ENCODE results near the gene AFG1L. TPM values are rescaled to one million over a fixed set of nuclear protein-coding genes. Genes with fewer than 3 reads are reported as not detected.
"Not testable (repeated sequence)": the region's sequence is repeated elsewhere in the genome, so short reads cannot be mapped to it uniquely, and the experiment has no call there.

AFG1L gene
- total RNA-seq, 1 experiment from 2014 or later, result 7.9 TPM

GRCh38 chr6:108531332-108531731, 236.5 kb downstream of the AFG1L start:
- ChIA-PET CTCF (interaction anchor here (1.3 kb wide), 1 partner anchor 12 kb away, joined by 3 read pairs; no protein-coding TSS in a partner anchor), POLR2A (no interaction called here)
- TF ChIP-seq KAT7 (CRISPR knock-in tag; IDR thresholded peaks at IDR 0.05; ENCODE audit: borderline replicate concordance), result no peak
- Mint-ChIP-seq H3K36me3 (no peaks in the 10 kb centered on the region), H3K4me3 (no peak overlapping the region), H3K27me3 (ENCODE audit: low read depth) (no peaks in the 10 kb centered on the region), H3K9me3 (no peaks in the 10 kb centered on the region), H3K27ac (no peak overlapping the region), H3K4me1 (no peaks in the 10 kb centered on the region)
- DNase-seq (ENCODE audit: low spot score) (no peak), ATAC-seq (peak; percentile 79)

DNA sequence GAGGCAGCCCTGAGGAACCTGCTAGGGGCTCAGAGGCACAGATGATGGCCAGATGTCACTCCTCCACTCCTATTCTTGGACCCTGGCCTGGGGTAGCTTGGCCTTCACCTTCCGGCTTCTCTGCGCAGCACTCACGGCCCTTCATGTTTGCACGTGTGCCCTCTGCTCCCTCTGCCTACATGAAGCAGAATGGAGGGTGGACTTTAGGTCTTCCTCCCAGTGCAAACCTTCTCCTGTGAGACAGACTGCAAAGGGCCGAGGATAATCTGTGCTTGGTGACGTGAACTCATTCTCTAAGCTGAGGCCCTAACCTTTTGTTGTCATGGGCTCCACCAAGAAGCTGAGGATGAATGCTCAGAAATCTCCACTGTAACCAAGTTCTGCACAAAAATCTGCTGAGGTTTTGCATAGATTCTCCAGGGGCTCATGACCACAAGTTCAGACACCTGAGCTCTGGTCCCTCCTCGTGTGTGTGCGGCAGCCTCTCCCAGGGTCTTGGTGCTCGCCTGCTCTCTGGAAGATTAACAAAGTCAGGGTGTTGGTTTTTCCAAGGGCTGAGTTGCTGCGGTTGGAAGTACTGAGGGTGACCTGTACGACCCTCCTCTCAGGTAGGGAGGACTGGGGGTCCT, 240.4 kb downstream of the AFG1L start:
- no peak for ATAC-seq
- Mint-ChIP-seq H3K36me3 (0 out of 2 replicates have a peak, but pooled peaks cover 4% of the 10 kb centered on the region), H3K4me3 (no peak overlapping the region)

GRCh38 chr6:108535920-108536535, 241.2 kb downstream of the AFG1L start:
- H3K36me3 Mint-ChIP-seq; H3K4me1 Mint-ChIP-seq; H3K27me3 Mint-ChIP-seq (ENCODE audit: low read depth); H3K27ac Mint-ChIP-seq; DNase-seq (ENCODE audit: low spot score); ATAC-seq; H3K4me3 Mint-ChIP-seq: not testable (repeated sequence)
- CTCF ChIA-PET, result interaction anchor here (0.6 to 1.4 kb wide), 4 partner anchors 21 to 357 kb away, joined by 3 to 4 read pairs (median 3); no protein-coding TSS in a partner anchor
- peaks cover 12% of the 10 kb centered on the region for H3K9me3 Mint-ChIP-seq
- POLR2A ChIA-PET, result interaction anchor here (1.1 kb wide), 1 partner anchor 153 kb away, joined by 3 read pairs; no protein-coding TSS in a partner anchor

More for the DNA sequence above, 240.4 kb downstream of the AFG1L start:
- ChIA-PET POLR2A (interaction anchor here (1.1 kb wide), 1 partner anchor 153 kb away, joined by 3 read pairs; no protein-coding TSS in a partner anchor), CTCF (interaction anchor here (0.6 to 1.4 kb wide), 3 partner anchors 21 to 358 kb away, joined by 3 to 4 read pairs (median 3); no protein-coding TSS in a partner anchor)
- Mint-ChIP-seq H3K9me3 (peaks cover 12% of the 10 kb centered on the region), H3K27ac (no peak overlapping the region), H3K4me1 (no peaks in the 10 kb centered on the region), H3K27me3 (ENCODE audit: low read depth) (no peaks in the 10 kb centered on the region)
- no peak for DNase-seq (ENCODE audit: low spot score)
- no peak for TF ChIP-seq OVOL2 (CRISPR knock-in tag; IDR thresholded peaks at IDR 0.05; ENCODE audit: borderline replicate concordance)
- TF ChIP-seq, protein P1, sequence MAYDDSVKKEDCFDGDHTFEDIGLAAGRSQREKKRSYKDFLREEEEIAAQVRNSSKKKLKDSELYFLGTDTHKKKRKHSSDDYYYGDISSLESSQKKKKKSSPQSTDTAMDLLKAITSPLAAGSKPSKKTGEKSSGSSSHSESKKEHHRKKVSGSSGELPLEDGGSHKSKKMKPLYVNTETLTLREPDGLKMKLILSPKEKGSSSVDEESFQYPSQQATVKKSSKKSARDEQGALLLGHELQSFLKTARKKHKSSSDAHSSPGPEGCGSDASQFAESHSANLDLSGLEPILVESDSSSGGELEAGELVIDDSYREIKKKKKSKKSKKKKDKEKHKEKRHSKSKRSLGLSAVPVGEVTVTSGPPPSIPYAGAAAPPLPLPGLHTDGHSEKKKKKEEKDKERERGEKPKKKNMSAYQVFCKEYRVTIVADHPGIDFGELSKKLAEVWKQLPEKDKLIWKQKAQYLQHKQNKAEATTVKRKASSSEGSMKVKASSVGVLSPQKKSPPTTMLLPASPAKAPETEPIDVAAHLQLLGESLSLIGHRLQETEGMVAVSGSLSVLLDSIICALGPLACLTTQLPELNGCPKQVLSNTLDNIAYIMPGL (CRISPR knock-in tag; IDR thresholded peaks at IDR 0.05), result no peak
- TF ChIP-seq ZNF317 (CRISPR knock-in tag; IDR thresholded peaks at IDR 0.05; ENCODE audit: borderline replicate concordance, low read depth), result no peak
- no peak for TF ChIP-seq GABPB1 (CRISPR knock-in tag; IDR thresholded peaks at IDR 0.05)

DNA sequence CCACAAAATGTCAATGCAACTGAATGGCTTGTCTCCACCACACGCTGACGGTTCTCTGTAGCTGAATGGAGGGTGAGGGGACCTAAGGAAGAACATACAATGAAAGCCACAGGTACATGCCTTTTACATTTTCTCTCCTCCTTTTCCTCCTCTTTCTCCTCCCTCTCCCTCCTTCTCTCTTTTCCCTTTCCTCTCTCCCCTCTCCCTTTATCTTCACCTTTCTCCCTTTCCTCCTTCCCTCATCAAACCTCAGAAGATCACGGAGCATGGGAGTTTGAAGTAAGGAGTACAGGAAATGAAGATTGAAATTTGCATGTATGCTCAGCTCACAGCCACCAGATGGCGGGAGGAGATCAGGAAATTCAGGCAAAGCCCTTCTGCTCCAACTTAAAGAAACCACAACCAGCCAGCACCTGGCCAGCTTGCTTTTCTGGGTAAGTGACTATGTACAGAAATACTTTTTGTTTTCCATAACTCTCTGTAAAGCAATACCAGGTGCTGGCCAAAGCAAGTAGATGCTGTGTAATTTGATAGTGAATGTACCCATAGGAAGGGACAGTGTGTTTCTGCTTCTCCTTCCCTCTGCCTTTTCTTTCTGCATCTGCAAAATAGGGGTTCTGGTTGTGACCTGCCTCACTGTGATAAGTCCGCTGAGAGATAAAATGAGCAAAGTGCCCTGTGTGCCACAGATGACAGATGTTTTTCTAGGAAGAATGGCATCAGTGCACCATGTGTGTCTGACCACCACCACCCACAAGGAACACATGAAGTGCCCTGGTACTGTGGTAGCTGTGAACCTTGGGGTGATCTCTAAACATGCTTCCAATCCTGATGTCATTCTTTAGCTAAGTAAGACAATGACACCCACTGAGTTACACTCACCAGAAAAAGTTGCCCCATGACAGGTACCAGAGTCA, 247.2 kb downstream of the AFG1L start:
- CTCF ChIA-PET, result interaction anchor here (0.6 to 4.7 kb wide), 27 partner anchors 9 to 536 kb away, joined by 3 to 74 read pairs (median 3); partner anchors contain the start of gene ARMC2
- peak overlapping the region; percentile 41 for H3K4me3 Mint-ChIP-seq
- H3K27ac Mint-ChIP-seq, result no peak overlapping the region
- peaks cover 7% of the 10 kb centered on the region for H3K27me3 Mint-ChIP-seq (ENCODE audit: low read depth)
- POLR2A ChIA-PET, result interaction anchor here (0.5 to 1.3 kb wide), 4 partner anchors 16 to 240 kb away, joined by 3 read pairs; no protein-coding TSS in a partner anchor
- ATAC-seq (peak; percentile 76), DNase-seq (ENCODE audit: low spot score) (peak; percentile 72)
- H3K9me3 Mint-ChIP-seq, result peaks cover 12% of the 10 kb centered on the region
- 0 out of 2 replicates have a peak, but pooled peaks cover 4% of the 10 kb centered on the region for H3K36me3 Mint-ChIP-seq
- peaks cover 12% of the 10 kb centered on the region for H3K4me1 Mint-ChIP-seq
- TF ChIP-seq CREB1 (CRISPR knock-in tag; IDR thresholded peaks at IDR 0.05), result no peak
- no peak for TF ChIP-seq TCF7 (CRISPR knock-in tag; IDR thresholded peaks at IDR 0.05; ENCODE audit: low read depth)
- TF ChIP-seq MAX (CRISPR knock-in tag; IDR thresholded peaks at IDR 0.05), result no peak
- TF ChIP-seq, protein P2, sequence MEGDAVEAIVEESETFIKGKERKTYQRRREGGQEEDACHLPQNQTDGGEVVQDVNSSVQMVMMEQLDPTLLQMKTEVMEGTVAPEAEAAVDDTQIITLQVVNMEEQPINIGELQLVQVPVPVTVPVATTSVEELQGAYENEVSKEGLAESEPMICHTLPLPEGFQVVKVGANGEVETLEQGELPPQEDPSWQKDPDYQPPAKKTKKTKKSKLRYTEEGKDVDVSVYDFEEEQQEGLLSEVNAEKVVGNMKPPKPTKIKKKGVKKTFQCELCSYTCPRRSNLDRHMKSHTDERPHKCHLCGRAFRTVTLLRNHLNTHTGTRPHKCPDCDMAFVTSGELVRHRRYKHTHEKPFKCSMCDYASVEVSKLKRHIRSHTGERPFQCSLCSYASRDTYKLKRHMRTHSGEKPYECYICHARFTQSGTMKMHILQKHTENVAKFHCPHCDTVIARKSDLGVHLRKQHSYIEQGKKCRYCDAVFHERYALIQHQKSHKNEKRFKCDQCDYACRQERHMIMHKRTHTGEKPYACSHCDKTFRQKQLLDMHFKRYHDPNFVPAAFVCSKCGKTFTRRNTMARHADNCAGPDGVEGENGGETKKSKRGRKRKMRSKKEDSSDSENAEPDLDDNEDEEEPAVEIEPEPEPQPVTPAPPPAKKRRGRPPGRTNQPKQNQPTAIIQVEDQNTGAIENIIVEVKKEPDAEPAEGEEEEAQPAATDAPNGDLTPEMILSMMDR (IDR thresholded peaks at IDR 0.05), result peak; percentile 73
- no peak for TF ChIP-seq ZNF138 (CRISPR knock-in tag; conservative IDR thresholded peaks at IDR 0.05)
- no peak for TF ChIP-seq JUN (CRISPR knock-in tag; IDR thresholded peaks at IDR 0.05)
- TF ChIP-seq, protein P3, sequence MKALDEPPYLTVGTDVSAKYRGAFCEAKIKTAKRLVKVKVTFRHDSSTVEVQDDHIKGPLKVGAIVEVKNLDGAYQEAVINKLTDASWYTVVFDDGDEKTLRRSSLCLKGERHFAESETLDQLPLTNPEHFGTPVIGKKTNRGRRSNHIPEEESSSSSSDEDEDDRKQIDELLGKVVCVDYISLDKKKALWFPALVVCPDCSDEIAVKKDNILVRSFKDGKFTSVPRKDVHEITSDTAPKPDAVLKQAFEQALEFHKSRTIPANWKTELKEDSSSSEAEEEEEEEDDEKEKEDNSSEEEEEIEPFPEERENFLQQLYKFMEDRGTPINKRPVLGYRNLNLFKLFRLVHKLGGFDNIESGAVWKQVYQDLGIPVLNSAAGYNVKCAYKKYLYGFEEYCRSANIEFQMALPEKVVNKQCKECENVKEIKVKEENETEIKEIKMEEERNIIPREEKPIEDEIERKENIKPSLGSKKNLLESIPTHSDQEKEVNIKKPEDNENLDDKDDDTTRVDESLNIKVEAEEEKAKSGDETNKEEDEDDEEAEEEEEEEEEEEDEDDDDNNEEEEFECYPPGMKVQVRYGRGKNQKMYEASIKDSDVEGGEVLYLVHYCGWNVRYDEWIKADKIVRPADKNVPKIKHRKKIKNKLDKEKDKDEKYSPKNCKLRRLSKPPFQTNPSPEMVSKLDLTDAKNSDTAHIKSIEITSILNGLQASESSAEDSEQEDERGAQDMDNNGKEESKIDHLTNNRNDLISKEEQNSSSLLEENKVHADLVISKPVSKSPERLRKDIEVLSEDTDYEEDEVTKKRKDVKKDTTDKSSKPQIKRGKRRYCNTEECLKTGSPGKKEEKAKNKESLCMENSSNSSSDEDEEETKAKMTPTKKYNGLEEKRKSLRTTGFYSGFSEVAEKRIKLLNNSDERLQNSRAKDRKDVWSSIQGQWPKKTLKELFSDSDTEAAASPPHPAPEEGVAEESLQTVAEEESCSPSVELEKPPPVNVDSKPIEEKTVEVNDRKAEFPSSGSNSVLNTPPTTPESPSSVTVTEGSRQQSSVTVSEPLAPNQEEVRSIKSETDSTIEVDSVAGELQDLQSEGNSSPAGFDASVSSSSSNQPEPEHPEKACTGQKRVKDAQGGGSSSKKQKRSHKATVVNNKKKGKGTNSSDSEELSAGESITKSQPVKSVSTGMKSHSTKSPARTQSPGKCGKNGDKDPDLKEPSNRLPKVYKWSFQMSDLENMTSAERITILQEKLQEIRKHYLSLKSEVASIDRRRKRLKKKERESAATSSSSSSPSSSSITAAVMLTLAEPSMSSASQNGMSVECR (CRISPR knock-in tag; IDR thresholded peaks at IDR 0.05; ENCODE audit: borderline replicate concordance), result no peak
- TF ChIP-seq ZNF121 (CRISPR knock-in tag; IDR thresholded peaks at IDR 0.05), result no peak
- no peak for TF ChIP-seq PRRX2 (CRISPR knock-in tag; IDR thresholded peaks at IDR 0.05)
